Right lobe of liver (tissue), 4 donors: ENCODE measurements around the gene CDK14.

ENCODE experiments used
- CTCF ChIP-seq, 4 donors: fragments of 200-600 bp in 3 of 4; fragments of 450-650 bp in 1 of 4; IDR thresholded peaks; one replicate each; pipeline versions ENCODE4 v1.5.1 to v1.8.0; 2016 to 2022; ENCODE audit warnings: antibody characterized with exemption in 4 of 4, mild to moderate bottlenecking in 2 of 4
- POLR2A ChIP-seq: fragments of 450-650 bp; IDR thresholded peaks from one replicate; pipeline ENCODE4 v1.6.1; 2017; ENCODE audit warnings: antibody characterized with exemption, mild to moderate bottlenecking
- donor health status: DM: no; HTN: no; CAD: no.
- donor health status: DM: no; HTN: no; CAD: no.
- donor health status: DM: no; HTN: yes; CAD: no.

DNA sequence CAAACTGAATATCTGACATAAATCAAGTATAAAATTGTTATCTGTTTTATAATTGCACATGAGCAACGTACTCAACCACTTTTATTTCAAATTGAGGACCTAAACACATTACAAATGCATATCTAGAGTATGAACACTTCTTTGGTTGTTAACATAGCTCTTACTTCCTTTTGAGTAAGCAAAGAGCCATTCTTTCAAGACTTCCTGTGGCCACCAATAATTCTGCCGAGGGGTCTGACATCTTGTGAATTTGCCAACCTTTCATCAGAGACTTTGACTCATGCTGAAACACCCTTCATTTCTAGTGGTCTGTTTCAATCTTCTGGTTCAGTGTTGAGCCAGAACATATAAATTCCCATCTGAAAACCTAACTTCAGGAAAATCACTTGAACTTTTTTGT is 59.4 kb downstream of the CDK14 start:
- no peak for TF ChIP-seq CTCF (IDR thresholded peaks at IDR 0.05)
- no peak for TF ChIP-seq POLR2A
